Stimulated activated CD4-positive, alpha-beta T cell treated with anti-CD3 and anti-CD28 coated beads, Interleukin-12 subunit alpha, Interleukin-12 subunit beta, amount 100 ng/mL, for 48 hours (primary cell): ENCODE measurements around the gene ZFP62.
A peak's percentile ranks its signal among the peaks of the same experiment; 100 is the strongest.
"Not testable (repeated sequence)": the region's sequence is repeated elsewhere in the genome, so short reads cannot be mapped to it uniquely, and the experiment has no call there.

ENCODE experiments used
- DNase-seq, 3 donors: peaks; one replicate each; pipeline ENCODE4 v3.0.0-alpha.2; 2020; ENCODE audit warnings: low read depth in 2 of 3, low spot score in 1 of 3

Gene ZFP62

DNA sequence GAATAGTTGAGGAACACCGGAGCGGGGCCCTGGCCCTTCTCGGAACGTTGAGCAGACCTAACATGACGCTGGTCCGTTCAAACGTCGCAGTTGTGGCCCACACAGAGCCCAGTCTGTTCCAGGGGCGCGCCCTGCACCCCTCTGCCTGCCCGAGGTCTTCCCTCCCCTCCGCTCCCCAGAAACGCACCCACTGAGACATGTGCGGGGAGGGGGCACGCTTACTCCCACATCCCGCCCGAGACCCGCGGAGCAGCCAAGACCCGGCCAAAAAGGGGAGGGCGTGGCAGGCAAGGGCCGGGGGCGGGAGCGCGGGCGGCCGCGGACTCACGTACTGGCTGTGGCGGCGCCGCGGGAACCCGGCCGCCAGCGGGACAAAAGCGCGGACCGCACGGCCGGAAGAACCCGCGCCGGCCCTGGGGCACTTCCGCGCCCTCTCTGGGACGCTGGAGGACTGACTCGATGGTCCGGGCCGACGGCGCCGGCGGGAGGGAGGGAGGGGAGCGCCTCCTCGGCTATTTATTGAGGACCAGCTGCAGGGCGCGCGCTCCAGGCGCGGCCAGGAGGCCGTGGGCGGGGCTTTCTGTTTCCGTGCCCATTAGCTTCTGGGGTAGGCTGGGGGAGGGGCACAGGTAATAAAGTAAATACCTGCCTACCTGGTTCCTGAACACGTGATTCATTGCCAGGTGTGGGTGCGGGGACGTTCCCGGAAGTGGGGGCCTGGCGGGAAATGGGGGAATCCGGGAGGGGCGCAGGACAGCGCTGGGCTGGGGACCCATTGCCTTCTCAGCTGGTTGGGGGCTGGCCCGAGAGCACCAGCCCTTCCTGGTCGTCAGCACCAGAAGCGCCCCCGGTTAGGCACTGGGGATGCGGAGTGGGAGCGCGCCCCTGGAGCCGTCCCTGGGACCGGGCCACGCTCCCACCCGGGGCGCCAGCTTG is at the start of gene ZFP62:
Gene ZFP62, minus strand, starts transcription at position 390 of the 936 bp plus-strand sequence. Its CDS starts 57 bp downstream, at position 333.
- peak; percentile 73 to 81 (median 76) for DNase-seq

DNA sequence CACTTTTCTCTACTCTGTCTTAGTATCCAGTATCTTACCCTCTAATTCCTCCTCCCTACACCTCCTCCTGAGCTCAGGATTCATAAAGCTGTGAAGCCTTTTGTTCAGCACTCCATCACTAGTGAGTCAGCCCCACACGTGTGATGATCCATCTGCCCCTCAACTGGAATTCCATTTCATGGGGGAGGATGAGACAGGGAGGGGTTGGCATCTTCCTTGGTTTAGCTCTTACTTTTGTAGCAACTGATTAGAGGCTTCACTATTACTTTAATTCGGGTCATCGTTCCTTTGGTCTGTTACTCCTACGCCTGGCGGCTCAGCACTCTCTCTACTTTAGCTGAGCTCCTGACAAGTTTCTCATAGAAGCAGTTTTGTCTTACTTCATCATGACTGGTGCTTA is 49.7 kb upstream of the ZFP62 start:
- no peak for DNase-seq

DNA sequence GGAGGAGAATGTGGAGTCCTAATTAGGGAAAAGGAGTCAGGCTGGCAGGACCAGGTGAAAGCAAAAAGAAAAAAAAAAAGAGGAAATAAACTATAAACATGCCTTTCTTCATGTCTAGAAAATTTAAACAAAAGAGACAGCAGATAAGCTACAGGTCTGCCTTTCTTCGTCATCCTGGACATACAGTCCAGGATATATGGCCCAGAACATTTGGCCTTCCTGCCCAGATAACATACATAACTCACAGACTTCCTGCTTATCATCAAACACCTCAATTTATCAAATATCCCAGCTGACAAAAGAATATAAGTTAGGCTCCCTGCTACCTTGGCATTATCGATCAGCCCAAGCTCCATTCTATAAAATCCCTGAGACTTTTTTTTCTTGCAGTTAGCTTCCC is 49.1 kb upstream of the ZFP62 start:
- no peak for DNase-seq

DNA sequence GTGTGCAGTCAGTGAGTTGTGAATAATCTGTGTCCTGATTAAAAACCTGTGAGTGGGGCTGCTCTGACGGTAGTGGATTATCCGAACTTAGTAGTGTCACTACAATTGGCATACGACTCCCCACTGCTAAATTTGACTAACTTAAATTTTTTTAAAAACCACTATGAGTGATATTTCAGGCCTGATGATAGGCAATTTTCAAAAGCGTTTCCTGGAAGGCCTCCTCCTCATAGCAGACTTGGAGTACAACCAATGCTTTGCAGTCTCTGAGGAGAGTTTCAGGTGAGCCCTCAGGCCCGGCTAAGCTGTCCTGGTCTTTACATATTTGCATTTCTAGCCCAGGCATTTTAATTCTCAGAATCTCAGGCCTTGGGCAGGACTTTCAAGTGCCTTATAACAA is 48.7 kb upstream of the ZFP62 start:
- no peak for DNase-seq

DNA sequence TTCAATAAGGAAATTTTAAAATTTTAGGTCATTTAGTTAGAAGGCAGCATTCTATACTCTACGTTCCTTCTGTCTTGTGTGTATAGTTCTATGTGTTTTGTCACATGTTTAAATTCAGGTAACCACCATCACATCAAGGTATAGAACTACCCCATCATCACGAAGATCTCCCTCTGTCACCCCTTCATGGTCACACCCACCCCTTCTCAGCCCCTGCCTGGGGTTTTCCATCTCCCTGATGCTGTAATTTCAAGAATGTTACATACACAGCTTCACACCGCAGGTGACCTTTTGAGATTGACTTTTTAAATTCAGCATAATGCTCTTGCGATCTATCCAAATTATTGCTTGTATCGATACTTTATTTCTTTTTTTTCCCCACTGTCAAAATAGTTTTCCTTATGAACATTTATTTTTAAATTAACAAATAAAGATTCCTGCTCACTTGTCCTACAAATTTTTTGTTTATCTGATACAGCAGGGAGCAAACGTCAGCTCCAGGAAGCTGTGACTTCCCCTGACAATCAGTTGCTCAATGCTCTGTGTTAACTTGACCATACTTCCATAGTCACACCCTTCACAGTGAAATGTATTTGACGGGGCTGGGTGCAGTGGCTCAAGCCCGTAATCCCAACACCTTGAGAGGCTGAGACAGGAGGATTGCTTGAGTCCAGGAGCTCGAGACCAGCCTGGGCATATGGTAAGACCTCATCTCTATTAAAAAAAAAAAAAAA is 48.1 kb upstream of the ZFP62 start:
- no peak for DNase-seq

DNA sequence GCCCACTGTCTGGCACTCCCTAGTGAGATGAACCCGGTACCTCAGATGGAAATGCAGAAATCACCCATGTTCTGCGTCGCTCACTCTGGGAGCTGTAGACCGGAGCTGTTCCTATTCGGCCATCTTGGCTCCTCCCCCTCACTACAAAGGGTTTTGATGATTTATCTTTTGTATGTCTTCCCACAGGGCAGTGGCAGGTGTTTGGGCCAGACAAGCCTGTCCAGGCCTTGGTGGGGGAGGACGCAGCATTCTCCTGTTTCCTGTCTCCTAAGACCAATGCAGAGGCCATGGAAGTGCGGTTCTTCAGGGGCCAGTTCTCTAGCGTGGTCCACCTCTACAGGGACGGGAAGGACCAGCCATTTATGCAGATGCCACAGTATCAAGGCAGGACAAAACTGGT is 47.3 kb upstream of the ZFP62 start:
- DNase-seq: no peak

DNA sequence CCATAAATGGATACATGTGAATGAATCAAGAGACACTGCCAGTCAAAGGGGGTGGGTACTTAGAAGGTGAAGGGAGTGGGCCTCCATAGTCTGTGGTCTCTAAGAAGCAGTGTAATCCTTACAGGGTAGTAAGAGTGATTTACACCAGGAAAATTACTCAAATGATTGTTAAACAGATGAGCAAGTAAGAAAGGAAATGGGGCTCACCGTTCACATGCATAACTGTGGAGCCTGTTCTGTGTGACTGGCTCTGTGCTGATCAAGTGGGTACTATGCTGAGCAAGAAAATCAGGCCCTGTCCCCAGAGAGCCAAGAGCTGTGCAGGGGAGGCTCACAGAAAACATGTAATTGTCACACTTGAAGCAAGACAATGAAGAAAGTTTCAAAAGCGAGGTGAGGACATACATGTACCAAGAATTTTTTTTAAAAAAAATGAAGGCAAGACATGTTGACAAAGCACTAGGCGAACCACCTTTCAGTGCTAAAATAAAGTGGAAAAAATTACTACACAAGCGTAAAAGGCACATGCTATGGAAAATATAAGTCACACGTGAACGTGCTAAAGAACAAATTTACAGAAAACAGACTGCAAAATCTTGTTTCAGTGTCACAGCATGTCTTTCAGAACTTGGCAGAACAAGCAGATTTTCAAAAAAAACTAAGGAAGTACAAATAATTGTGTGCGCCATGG is 40.4 kb upstream of the ZFP62 start:
- no peak for DNase-seq

DNA sequence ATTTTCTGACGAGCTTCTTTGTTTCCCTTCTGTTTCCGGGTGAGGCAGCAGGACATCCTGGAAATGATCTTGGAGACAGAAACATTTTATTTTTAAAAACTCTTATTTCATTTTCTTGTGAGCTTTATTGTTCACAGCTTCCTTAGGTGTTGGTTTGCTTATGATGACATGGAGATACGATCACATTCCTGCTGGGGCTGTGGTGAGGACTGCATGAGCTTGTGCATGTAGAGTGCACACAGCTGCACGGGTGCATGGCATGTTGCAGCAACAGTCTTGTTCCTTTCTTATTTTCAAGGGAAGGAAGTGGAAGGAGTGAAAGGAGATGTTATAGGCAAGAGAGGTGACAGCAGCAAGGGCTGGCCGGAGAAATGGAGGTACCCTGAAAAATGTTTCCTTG is 39.1 kb upstream of the ZFP62 start:
- no peak for DNase-seq

DNA sequence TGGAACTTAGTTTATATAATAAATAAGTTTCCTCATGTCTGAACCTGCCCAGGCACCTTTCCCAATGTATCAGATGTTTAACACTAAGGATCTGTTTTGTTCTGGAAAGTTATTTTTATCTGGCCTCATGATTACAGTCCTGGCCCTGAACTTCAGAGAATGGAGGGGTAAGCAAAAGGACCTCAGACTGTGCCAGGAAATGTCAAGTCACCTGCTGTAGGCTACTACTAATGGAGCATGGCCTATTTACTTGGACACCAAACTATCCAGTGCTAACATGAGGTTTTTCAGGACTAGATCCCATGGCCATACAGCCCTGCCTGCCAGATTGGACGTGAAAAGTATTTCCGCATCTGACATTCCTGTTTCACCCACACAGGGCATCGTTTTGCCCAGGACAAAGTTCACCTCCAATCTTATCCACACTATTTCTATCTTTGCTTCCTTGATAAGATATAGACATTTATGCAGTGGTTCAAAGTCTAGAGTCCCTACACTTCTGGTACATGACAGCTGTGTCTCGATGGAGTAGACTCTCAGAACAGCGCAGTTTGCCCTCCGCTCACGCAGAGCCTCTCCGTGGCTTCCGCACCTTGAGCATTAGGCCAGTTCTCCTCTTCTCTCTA is 37.7 kb upstream of the ZFP62 start, which contains the start of gene BTNL8:
Gene BTNL8, plus strand, starts transcription at position 539 of the 626 bp plus-strand sequence. CDS start 152 bp downstream, outside the sequence.
- no peak for DNase-seq

DNA sequence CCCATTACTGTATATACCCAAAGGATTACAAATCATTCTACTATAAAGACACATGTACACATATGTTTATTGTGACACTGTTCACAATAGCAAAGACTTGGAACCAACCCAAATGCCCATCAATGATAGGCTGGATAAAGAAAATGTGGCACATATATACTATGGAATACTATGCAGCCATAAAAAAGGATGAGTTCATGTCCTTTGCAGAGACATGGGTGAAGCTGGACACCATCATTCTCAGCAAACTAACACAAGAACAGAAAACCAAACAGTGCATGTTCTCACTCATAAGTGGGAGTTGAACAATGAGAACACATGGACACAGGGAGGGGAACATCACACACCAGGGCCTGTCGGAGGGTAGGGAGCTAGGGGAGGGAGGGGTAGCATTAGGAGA is 34.3 kb upstream of the ZFP62 start:
- not testable (repeated sequence) for DNase-seq

DNA sequence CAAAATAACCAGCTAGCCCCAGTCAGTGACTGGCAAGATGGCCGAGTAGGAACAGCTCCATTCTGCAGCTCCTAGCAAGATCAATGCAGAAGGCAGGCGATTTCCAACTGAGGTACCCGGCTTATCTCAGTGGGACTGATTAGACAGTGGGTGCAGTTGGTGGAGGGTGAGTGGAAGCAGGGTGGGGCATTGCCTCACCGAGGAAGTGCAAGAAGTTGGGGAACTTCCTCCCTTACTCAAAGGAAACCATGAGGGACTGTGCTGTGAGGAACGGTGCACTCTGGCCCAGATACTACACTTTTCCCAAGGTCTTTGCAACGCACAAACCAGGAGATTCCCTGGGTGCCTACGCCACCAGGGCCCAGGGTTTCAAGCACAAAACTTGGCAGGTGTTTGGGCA is 28.3 kb upstream of the ZFP62 start:
- DNase-seq: no peak

DNA sequence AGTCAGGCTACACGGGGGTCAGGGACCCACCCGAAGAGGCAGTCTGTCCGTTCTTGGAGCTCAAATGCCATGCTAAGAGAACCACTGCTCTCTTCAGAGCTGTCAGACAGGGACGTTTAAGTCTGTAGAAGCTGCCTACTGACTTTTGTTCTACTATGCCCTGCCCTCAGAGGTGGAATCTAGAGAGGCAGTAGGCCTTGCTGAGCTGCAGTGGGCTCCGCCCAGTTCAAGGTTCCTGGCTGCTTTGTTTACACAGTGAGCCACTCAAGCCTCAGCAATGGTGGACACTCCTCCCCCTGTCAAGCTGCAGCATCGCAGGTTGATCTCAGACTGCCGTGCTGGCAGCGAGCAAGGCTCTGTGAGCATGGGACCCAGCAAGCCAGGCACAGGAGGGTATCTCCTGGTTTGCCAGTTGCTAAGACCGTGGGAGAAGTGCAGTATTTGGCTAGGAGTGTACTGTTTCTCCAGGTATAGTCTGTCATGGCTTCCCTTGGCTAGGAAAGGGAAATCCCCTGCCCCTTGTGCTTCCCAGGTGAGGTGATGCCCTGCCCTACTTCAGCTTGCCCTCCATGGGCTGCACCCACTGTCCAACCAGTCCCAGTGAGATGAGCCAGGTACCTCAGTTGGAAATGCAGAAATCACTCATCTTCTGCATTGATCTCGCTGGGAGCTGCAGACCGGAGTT is 24.9 kb upstream of the ZFP62 start:
- DNase-seq: not testable (repeated sequence)

DNA sequence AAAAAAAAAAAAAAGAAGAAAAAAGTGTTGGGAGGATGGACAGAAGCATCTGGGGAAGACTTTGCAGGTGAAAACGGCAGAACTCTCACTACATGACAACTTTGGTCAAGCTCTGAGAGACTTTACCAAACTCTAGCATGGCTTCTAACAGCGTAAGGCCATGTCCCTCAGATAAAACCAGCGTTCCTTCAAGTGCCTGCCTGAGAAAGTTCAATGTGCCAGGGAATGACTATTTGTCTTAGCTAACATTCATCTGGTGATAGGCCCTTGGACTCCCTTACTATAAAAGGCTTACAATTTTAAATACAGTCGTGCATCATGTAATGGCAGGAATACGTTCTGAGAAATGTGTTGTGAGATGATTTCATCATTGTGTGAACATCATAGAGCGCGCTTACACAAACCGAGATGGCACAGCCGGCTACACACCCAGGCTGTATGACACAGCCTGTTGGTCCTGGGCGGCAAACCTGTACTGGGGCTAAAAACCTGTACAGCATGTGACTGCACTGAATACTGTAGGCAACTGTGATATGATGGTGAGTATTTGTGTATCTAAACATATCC is 14.9 kb upstream of the ZFP62 start:
- DNase-seq: no peak

DNA sequence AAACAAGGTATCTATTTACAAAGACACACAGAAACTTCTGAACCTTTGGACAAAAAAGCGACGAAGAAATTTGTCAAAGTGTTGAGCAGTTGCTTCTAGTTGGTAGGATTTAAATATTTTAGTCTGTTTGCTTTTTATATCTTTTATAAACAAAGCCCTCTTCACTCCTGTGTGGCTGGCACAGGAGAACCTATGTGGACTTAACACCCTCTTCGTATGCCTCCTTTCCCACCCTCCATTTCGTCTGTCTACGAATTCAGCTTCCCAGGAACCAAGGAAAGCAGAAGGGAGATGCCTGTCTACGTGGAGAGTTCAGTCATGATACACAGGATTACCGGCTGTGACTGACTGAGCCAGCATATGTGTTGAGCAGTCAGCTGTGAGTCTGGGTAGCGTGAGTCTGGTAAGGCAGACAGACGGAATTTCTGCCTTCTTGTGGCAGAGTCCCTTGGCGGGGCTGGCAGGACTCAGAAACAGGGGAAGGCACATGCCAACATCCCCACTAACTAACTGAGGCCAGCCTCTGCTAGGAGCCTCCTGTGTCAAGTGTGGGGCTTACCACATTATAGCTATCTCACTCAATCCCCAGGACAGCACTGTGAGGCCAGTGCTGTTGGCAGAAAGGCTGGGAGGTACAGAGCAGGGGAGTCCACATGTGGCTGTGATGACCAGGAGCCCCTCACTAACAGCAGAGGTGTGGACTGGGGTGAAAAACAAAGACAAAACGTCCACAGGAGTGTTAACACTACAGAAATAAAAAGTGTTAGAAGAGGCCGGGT is 13.9 kb upstream of the ZFP62 start:
- DNase-seq: no peak

DNA sequence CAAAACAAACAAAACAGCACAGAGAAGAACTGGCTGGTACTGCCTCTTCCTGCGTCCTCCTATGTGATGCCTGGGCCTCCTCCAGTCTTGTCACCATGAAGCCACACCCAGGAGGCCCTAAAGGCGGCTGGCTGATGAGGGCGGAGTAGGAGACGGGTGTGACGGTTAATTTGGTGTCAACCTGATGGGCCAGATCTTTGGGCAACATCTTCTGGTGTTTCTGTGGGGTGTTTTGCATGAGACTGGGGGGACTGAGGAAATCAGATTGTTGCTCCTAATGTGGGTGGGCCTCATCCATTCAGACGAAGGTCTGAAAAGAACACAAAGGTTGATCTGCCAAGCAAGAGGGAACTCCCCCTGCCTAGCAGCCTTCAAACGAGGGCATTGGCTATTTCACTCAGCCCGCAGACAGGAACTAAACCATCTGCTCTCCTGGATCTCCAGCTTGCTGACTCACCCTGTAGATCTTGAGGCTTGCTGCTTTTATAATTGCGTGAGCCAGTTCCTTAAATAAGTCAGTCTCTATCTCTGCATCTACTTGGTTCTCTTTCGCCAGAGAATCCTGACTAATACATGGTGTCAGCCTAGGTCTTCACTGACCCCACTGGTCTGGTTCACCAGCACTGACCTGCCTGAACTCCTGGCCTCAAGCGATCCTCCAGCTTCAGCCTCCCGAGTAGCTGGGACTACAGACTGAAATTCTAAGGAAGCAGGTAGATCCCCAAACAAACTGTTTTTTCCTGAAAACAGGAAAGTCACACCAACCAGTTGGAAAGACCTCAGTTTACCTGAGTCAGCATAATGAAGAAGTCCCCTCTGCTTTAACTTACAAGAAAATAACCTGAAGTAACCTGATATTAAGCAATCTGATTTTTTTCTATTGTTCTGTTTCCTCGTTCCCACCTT is 12.8 kb upstream of the ZFP62 start:
- no peak for DNase-seq

DNA sequence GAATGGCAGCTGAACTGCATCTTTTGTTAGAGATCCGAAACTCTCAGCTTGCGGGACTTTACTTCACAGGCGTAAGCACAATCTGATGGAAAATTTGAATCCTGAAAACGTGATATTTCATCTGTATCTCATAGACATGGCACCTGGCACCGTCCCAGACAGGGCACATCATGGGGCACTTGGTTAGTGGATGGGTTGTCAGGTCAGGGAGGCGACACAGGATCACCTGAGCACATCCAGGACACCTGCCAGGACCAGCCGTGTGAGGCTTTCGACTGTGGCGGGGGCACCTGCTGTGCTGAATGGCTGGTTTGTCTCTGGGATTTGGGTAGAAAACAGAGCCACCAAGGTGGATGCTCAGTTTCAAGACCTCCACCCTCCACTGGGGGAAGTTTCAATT is 11.3 kb upstream of the ZFP62 start:
- DNase-seq: no peak

DNA sequence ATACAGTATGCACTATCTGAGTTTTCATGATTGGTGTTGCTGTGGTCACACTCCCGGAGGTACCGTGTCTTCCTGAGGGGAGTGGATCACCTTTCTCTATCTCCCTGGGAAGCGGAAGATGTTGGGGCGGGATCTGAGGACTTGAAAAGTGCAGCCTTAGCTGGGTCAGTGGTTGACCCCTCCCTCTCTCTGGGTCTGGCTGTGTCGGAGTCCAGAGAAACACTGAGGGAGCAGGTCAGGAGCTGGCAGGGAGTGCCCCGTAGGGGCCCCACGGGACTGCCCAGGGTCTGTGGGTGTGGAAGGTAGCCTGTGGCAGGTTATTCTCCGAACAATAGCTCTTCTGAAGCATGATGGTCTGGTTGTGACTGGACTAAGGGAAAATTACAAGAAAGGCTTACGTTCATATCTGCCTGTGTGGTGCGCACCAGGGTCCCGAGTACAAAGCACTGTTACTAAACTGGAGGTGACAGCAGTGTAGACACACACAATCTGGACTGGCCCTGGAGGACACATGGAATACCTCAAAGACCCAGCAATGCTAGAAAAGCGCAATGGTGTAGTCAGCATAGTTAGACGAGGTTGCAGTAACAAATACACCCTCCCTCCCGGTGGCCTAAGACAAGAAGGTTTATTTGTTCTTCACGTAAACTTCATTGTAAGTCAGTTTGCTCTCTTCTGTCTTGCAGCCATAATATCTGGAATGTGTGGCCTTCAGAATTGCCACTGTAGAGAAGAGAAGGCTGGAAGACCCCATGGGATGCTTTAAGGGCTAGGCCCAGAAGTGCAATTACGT is 9.4 kb upstream of the ZFP62 start:
- DNase-seq: no peak

DNA sequence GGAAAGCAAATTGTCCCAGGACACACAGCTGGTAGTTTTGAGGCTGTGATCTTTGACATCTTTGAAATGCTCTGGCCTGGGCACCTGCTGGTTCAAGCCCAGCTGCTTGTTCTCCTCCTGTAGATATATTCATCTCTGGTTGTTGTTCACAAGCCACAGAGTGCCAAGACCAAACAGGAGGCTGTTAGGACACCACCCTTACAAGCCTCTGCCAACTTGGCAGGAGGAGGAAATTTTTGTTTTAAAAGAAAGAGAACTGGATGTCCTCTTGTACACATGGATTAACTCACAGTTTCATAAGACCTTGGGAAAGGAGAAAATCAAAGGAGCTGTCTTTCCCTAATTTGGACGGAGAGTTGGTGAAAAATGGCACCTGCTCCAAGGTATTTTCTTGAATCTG is 8.5 kb upstream of the ZFP62 start:
- no peak for DNase-seq
